Activated T-helper 1 cell treated with anti-CD3 and anti-CD28 coated beads, Interleukin-2, amount 50 U/mL, for 16 hours (primary cell): ENCODE measurements around the gene ST3GAL2.
"Not testable (repeated sequence)": the region's sequence is repeated elsewhere in the genome, so short reads cannot be mapped to it uniquely, and the experiment has no call there.

Experiments
- DNase-seq, 2 donors: peaks; one replicate each; pipeline ENCODE4 v3.0.0-alpha.2; 2020; ENCODE audit warnings: low read depth in 1 of 2, low spot score in 1 of 2

ST3GAL2 gene

DNA sequence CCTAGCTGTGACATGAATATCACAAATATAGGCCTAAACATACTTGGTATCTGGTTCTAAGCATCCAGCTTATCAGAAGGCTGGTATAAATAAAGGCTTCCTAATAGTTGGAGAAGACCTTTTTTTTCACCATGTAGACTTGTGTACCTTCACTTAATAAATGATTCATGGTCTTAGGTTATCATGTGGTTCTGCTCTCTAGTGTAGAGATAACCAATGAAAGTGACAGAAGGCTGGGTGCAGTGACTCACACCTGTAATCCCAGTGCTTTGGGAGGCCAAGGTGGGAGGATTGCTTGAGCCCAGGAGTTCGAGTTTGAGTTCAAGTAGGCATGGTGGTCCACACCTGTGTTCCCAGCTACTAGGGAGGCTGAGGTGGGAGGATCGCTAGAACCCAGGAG is 89.1 kb downstream of the ST3GAL2 start:
- DNase-seq: no peak

DNA sequence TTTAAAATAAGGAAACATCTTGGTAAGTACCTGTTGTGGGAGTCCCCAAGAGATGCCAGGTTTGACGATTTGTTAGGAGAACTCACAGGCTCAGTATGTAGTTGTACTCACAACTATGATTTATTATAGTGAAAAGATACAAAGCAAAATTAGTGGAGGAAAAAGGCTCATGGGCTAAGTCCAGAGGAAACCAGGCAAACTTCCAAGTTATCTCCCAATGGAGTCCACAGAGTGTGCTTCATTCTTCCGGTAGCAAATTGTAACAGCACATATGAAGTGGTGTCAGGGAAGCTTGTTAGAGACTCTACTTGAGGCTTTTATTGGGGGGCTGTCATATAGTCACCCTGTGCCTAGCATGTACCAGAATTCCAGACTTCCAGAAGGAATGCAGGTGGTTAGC is 89.9 kb downstream of the ST3GAL2 start:
- no peak for DNase-seq

DNA sequence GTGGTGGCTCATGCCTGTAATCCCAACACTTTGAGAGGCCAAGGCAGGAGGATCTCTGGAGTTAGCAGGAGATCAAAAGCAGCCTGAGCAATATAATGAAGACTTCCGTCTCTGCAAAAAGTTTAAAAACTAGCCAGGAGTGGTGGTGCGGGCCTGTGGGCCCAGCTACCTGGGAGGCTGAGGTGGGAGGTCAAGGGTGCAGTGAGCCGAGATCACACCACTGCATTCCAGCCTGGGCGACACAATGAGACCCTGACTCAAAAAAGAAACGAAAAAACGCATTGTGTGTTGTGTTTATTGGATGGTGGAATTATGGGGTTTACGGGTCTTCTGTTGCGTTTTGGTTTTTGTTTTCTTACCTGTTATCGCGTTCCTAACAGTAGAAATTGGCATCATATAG is 93.1 kb downstream of the ST3GAL2 start:
- DNase-seq: no peak

DNA sequence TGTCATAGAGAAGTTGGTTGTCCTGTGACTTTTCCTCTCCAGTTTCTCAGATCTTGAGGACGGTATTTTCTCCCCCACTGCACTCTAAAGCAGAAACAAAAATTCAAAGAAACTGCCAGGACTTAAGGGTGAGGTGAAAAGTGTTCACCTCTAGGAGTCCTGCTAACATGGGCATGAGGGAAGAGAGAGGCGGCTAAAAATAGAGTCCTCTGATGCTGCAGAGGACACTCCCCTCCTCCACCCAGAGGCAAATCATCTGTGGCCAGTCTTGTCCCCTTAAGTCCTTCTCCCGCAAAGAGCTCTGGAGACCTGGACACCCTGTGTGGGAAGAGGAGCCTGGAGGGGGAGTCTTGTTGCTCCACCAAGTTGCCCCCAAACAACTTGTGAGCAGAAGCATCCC is 96.9 kb downstream of the ST3GAL2 start:
- no peak for DNase-seq

DNA sequence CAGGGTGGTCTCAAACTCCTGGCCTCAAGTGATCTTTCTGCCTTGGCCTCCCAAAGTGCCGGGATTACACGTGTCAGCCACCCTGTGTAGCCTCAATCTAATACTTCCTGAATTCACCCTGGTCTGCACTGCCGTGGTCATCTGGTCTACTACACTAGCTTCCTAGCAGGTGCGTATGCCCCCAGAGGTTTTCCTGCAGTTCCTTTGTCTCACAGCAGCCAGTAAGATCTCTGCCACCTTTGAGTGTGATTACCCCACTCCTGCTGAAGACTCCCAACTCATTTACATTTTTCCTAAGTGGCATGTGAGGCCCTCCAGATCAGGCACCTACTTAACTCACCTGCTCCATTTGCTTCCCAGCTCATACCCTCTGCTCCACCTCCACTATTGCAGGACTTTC is 97.3 kb downstream of the ST3GAL2 start:
- DNase-seq: no peak

DNA sequence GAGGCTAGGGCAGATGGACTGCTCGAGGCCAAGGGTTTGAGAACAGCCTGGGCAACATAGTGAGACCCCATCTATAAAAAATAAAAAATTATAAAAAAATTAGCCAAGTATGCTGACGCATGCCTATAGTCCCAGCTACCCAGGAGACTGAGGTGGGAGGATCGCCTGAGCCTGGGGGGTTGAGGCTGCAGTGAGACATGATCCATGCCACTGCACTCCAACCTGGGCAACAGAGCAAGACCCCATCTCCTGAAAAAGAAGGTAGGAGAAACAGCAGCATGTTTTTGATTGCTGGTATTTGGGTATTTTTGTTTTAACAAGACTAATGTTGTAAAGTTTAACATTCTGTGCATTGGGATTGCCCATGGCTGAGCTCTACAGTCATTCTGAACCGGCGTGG is 101.1 kb downstream of the ST3GAL2 start:
- no peak for DNase-seq

DNA sequence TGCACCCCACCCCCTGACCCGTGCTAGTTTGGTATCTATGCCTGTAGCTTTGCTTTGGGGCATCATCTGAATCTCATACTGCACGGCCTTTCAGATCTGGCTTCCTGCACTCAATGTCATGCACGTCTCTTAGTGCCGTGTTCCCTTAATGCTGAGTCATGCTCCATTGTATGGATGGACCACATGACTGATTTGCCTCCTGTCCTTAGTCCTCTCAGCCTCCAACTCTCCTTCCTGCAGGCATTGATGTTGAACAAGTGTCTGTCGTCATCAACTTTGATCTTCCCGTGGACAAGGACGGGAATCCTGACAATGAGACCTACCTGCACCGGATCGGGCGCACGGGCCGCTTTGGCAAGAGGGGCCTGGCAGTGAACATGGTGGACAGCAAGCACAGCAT is 106.2 kb downstream of the ST3GAL2 start:
- DNase-seq: not testable (repeated sequence)

DNA sequence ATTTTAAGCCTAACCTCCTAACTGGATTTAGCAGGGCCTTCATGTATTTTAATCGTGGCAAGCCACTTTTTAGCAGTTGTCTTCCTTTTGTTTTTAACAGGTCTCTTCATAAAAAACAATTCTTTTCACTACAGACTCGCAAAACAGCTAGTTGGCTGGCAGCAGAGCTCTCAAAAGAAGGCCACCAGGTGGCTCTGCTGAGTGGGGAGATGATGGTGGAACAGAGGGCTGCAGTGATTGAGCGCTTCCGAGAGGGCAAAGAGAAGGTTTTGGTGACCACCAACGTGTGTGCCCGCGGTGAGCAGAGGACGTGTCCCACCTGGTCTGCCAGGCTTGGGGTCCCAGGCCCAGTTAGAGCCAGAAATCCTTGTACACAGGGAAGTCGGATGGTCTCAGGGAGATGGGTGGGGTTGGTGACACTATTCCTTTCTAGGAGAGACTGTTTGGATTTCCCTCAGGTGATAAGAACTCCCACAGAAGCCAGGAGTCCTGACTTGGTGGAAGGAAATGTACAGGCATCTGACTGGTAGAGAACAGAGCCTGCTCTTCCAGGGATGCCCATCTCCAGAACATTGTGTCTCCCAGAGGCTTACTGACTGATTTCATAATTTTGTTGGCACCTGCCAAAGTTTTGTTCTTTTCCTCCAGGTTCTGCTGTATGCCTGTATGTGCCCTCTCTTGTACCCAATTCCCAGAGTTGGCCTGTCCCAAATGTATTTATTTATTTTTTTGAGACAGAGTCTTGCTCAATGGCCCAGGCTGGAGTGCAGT is 107.1 kb downstream of the ST3GAL2 start:
- no peak for DNase-seq

DNA sequence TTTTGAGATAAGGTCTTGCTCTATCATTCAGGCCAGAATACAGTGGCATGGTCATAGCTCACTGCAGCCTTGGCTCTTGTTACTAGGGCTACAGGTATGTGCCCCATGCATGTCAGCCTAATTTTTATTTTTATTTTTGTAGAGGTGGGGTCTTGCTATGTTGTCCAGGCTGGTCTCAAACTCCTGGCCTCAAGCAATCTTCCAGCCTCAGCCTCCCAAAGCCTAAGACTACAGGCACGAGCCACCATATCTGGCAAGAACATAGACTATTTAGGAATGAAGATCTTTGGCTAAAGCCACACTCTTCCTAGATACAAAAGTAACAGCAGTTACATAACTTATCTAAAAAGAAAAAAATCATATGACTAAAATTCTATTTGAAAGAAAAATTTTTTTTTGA is 107.8 kb downstream of the ST3GAL2 start:
- no peak for DNase-seq
